Tibial nerve (tissue), 4 donors: ENCODE measurements around the gene OR51E1. TPM values are rescaled to one million over a fixed set of nuclear protein-coding genes. Genes with fewer than 3 reads are reported as not detected.
A peak's percentile ranks its signal among the peaks of the same experiment; 100 is the strongest.

Experiments
- DNase-seq, 2 donors: peaks; one replicate each; pipeline ENCODE4 v3.0.0-alpha.2; 2019; ENCODE audit warnings: low spot score in 2 of 2
- H3K27ac ChIP-seq, 4 donors: fragments of 200-600 bp; sonication (generic) in 3 of 4; one replicate each; pipeline ENCODE4 v1.5.1; 2017 to 2019; ENCODE audit warnings: mild to moderate bottlenecking in 1 of 4
- H3K27me3 ChIP-seq, 2 donors: fragments of 200-600 bp; sonication (generic) in 1 of 2; one replicate each; pipeline versions ENCODE4 v1.5.1 to v1.6.0; 2017 to 2019
- H3K36me3 ChIP-seq, 3 donors: fragments of 200-600 bp; sonication (generic); one replicate each; pipeline ENCODE4 v1.5.1; 2018 to 2019
- H3K4me1 ChIP-seq, 4 donors: fragments of 200-600 bp; sonication (generic) in 3 of 4; one replicate each; pipeline ENCODE4 v1.5.1; 2017 to 2019
- H3K4me3 ChIP-seq, 4 donors: fragments of 200-600 bp; sonication (generic) in 3 of 4; one replicate each; pipeline ENCODE4 v1.5.1; 2017 to 2019; ENCODE audit warnings: mild to moderate bottlenecking in 1 of 4, moderate library complexity in 1 of 4
- H3K9me3 ChIP-seq, 4 donors: fragments of 200-600 bp; sonication (generic) in 3 of 4; one replicate each; pipeline ENCODE4 v1.5.1; 2017 to 2019
- CTCF ChIP-seq, 5 experiments: fragments of 200-600 bp in 3 of 5; fragments of 450-650 bp in 2 of 5; sonication (generic) in 3 of 5; IDR thresholded peaks; one replicate each; pipeline ENCODE4 v1.5.1; 2016 to 2019; ENCODE audit warnings: antibody characterized with exemption in 5 of 5, mild to moderate bottlenecking in 3 of 5, moderate library complexity in 2 of 5
- EP300 ChIP-seq, 2 donors: sonication (generic); formaldehyde crosslinking; IDR thresholded peaks; one replicate each; pipeline ENCODE4 v1.6.1; 2017; ENCODE audit warnings: antibody characterized with exemption in 2 of 2, mild to moderate bottlenecking in 1 of 2
- POLR2A ChIP-seq, 2 donors: fragments of 450-650 bp; IDR thresholded peaks; one replicate each; pipeline ENCODE4 v1.6.1; 2017; ENCODE audit warnings: antibody characterized with exemption in 2 of 2, mild to moderate bottlenecking in 2 of 2, moderate library complexity in 2 of 2
- WGBS, 2 donors: methylation state at CpG; one replicate each; pipeline ENCODE4 v1.1.5; 2018; 5-methylcytosine and 5-hydroxymethylcytosine counted together
- total RNA-seq, 4 donors: library from RNA; depleted of rRNA; stranded (reverse); fragments of >200 nt; gene quantifications; one replicate each; pipeline ENCODE4 v1.1.0, GENCODE V29; 2016

OR51E1 gene
- total RNA-seq, result under 1 TPM; 0.21 to 0.39 (median 0.26) TPM

GRCh38 chr11:4643682-4644081 lies at the start of gene OR51E1:
OR51E1 (plus strand) TSS chr11:4643982; CDS start chr11:4652527, 8,545 bp downstream.
- 63 to 77% methylated on average over 3 of the region's 3 CpGs for WGBS, 2 donors
- no peaks in the 10 kb centered on the region for H3K27me3 ChIP-seq
- no peaks in the 10 kb centered on the region for H3K9me3 ChIP-seq
- peak within 1 kb of the TSS in 1 of 4 donors; percentile 6 for H3K4me3 ChIP-seq
- TF ChIP-seq POLR2A (IDR thresholded peaks at IDR 0.05) (no peak), CTCF (IDR thresholded peaks at IDR 0.05) (no peak), EP300 (IDR thresholded peaks at IDR 0.05) (no peak)
- peaks cover 0 to 6% (median 0%) of the 10 kb centered on the region in 4 donors for H3K4me1 ChIP-seq
- no peaks in the 10 kb centered on the region for H3K36me3 ChIP-seq
- no peak within 1 kb of the TSS for H3K27ac ChIP-seq
- DNase-seq, result no peak

- TF ChIP-seq EP300 (IDR thresholded peaks at IDR 0.05) (no peak), POLR2A (IDR thresholded peaks at IDR 0.05) (no peak), CTCF (IDR thresholded peaks at IDR 0.05) (no peak)
- DNase-seq, result no peak
Observed at GRCh38 chr11:4605057-4605456, 38.7 kb upstream of the OR51E1 start.

GRCh38 chr11:4606231-4607015 lies 37.4 kb upstream of the OR51E1 start:
- Histone ChIP-seq H3K9me3 (no peaks in the 10 kb centered on the region), H3K27ac (peak overlapping the region in 2 of 4 donors; percentile 13 to 87), H3K4me3 (peak overlapping the region in 2 of 4 donors; percentile 65 to 78), H3K4me1 (peaks cover 0 to 27% (median 11%) of the 10 kb centered on the region in 4 donors), H3K27me3 (no peaks in the 10 kb centered on the region), H3K36me3 (peaks cover 2 to 38% (median 6%) of the 10 kb centered on the region in 3 donors)
- WGBS, 2 donors, result 58 to 70% methylated on average over 1 of the region's 1 CpG
- TF ChIP-seq POLR2A (IDR thresholded peaks at IDR 0.05) (no peak), EP300 (IDR thresholded peaks at IDR 0.05) (no peak), CTCF (IDR thresholded peaks at IDR 0.05) (no peak)
- no peak for DNase-seq

More at GRCh38 chr11:4605057-4605456, 38.7 kb upstream of the OR51E1 start:
- Histone ChIP-seq H3K4me3 (no peak overlapping the region), H3K27me3 (no peaks in the 10 kb centered on the region), H3K27ac (no peak overlapping the region), H3K4me1 (peaks cover 0 to 27% (median 11%) of the 10 kb centered on the region in 4 donors), H3K9me3 (no peaks in the 10 kb centered on the region), H3K36me3 (peaks cover 5 to 52% (median 6%) of the 10 kb centered on the region in 3 donors)
- 88 to 89% methylated on average over 4 of the region's 4 CpGs for WGBS, 2 donors

- Histone ChIP-seq H3K36me3 (peaks cover under 1 to 32% (median 2%) of the 10 kb centered on the region in 3 donors), H3K27me3 (no peaks in the 10 kb centered on the region), H3K27ac (peak overlapping the region; percentile 83 to 94 (median 89)), H3K9me3 (no peaks in the 10 kb centered on the region), H3K4me1 (peaks cover 0 to 27% (median 11%) of the 10 kb centered on the region in 4 donors), H3K4me3 (peak overlapping the region; percentile 62 to 78 (median 64))
- DNase-seq, result no peak
- WGBS, 2 donors, result 38% methylated on average over 6 of the region's 6 CpGs
- no peak for TF ChIP-seq EP300 (IDR thresholded peaks at IDR 0.05)
- TF ChIP-seq POLR2A (IDR thresholded peaks at IDR 0.05), result no peak
- no peak for TF ChIP-seq CTCF (IDR thresholded peaks at IDR 0.05)
Observed at GRCh38 chr11:4607096-4607495, 36.7 kb upstream of the OR51E1 start.
